GM19438 (cell line): ENCODE data around the gene TNNT3.

ENCODE experiments used
- ATAC-seq: cut with Tn5 transposase; IDR thresholded peaks from one replicate; pipeline ENCODE4 v1.9.1; 2021; ENCODE audit warnings: low read depth; ENCODE audit not compliant: unreplicated experiment

The TNNT3 gene

GRCh38 chr11:1893581-1894359 lies 25.7 kb upstream of the TNNT3 start:
- no peak for ATAC-seq

GRCh38 chr11:1894759-1895158 lies 24.7 kb upstream of the TNNT3 start:
- ATAC-seq: no peak

GRCh38 chr11:1896468-1896867 lies 23.0 kb upstream of the TNNT3 start:
- no peak for ATAC-seq

GRCh38 chr11:1896923-1897322 lies 22.6 kb upstream of the TNNT3 start:
- ATAC-seq: no peak

GRCh38 chr11:1899090-1899489 lies 20.4 kb upstream of the TNNT3 start:
- ATAC-seq: no peak

GRCh38 chr11:1899686-1900085 lies 19.8 kb upstream of the TNNT3 start:
- ATAC-seq: no peak

- ATAC-seq: no peak
Observed at GRCh38 chr11:1906181-1906580, 13.3 kb upstream of the TNNT3 start.

- no peak for ATAC-seq
Observed at GRCh38 chr11:1906611-1907423, 12.7 kb upstream of the TNNT3 start.

- no peak for ATAC-seq
Observed at GRCh38 chr11:1908618-1909017, 10.9 kb upstream of the TNNT3 start.

GRCh38 chr11:1909524-1909923 lies 10.0 kb upstream of the TNNT3 start:
- ATAC-seq: no peak

- ATAC-seq: no peak
Observed at GRCh38 chr11:1912289-1912878, 7.1 kb upstream of the TNNT3 start.

GRCh38 chr11:1913271-1914060 lies 6.0 kb upstream of the TNNT3 start:
- no peak for ATAC-seq

GRCh38 chr11:1915795-1916131 lies 3.7 kb upstream of the TNNT3 start:
- ATAC-seq: no peak

- no peak for ATAC-seq
Observed at GRCh38 chr11:1916132-1916985, 3.1 kb upstream of the TNNT3 start.

- no peak for ATAC-seq
Observed at GRCh38 chr11:1916986-1917522, 2.4 kb upstream of the TNNT3 start.

GRCh38 chr11:1917523-1918435 lies 1.7 kb upstream of the TNNT3 start:
- ATAC-seq: no peak

GRCh38 chr11:1918436-1919315 lies 827 bp upstream of the TNNT3 start:
- no peak for ATAC-seq
